ENCODE measurements around the gene MESD.

- TF ChIP-seq CTCF (conservative IDR thresholded peaks at IDR 0.05 in 1 of 2, IDR thresholded peaks at IDR 0.05 in 1 of 2; ENCODE audit: extremely low read depth in 1 of 2, insufficient read depth in 1 of 2, low read depth in 1 of 2, low read length in 2 of 2) (no peak), EZH2 (IDR thresholded peaks at IDR 0.05; ENCODE audit: borderline replicate concordance, low read length) (no peak)
These were observed 35.3 kb upstream of the MESD start for GRCh38 chr15:81024936-81025335.
